Kidney epithelial cell (primary cell): ENCODE data around the gene PLEKHA5. TPM values are rescaled to one million over a fixed set of nuclear protein-coding genes. Genes with fewer than 3 reads are reported as not detected.
A peak's percentile ranks its signal among the peaks of the same experiment; 100 is the strongest.

Experiments
- DNase-seq: peaks from one replicate; pipeline ENCODE4 v3.0.0-alpha.2; 2010; ENCODE audit warnings: low read depth
- H3K27me3 ChIP-seq: 2 replicates; pipeline ENCODE4 v1.6.0; 2011; ENCODE audit warnings: low read length; ENCODE audit not compliant: control insufficient read depth, insufficient read depth
- H3K36me3 ChIP-seq: 2 replicates; pipeline ENCODE4 v1.5.1; 2011; ENCODE audit warnings: low read length; ENCODE audit not compliant: control insufficient read depth, insufficient read depth
- H3K4me3 ChIP-seq: 2 replicates; pipeline ENCODE4 v1.5.1; 2011; ENCODE audit warnings: low read depth, mild to moderate bottlenecking, control low read depth, low read length
- total RNA-seq: library from RNA; depleted of rRNA; stranded (reverse); fragments of >200 nt; gene quantifications from 2 replicates; pipeline ENCODE4 v1.2.3, GENCODE V29; 2015
- TF ChIP-seq, protein P1 (sequence below): IDR thresholded peaks from 2 replicates; pipeline ENCODE4 v1.5.1; 2011; ENCODE audit warnings: mild to moderate bottlenecking, moderate library complexity, low read length, control low read depth, inconsistent platforms; ENCODE audit not compliant: insufficient read depth, poor library complexity, severe bottlenecking

Gene PLEKHA5
- total RNA-seq, 1 donor from 2014 or later = 21.9 TPM

DNA sequence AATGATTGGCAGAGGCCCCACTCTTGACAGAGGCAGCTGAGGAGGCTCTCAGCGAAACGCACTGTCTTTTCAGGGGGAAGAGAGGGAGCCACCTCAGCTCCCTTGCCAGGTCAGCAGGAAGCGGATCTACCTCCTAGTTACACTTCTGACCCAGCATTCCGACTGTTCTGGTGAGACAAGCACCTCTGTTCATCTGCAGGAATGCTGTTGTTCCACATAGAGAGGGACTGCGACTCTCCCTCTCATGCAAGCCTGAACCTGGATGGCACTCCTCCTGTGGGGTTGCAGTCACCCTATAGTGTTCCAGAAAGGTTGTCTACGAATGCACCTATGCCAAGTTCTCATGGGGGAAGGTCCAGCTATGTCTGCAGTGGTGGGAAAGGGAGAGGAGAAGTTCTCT is 272.7 kb downstream of the PLEKHA5 start:
- no peak overlapping the region for H3K4me3 ChIP-seq
- no peaks in the 10 kb centered on the region for H3K36me3 ChIP-seq
- TF ChIP-seq, protein P1, sequence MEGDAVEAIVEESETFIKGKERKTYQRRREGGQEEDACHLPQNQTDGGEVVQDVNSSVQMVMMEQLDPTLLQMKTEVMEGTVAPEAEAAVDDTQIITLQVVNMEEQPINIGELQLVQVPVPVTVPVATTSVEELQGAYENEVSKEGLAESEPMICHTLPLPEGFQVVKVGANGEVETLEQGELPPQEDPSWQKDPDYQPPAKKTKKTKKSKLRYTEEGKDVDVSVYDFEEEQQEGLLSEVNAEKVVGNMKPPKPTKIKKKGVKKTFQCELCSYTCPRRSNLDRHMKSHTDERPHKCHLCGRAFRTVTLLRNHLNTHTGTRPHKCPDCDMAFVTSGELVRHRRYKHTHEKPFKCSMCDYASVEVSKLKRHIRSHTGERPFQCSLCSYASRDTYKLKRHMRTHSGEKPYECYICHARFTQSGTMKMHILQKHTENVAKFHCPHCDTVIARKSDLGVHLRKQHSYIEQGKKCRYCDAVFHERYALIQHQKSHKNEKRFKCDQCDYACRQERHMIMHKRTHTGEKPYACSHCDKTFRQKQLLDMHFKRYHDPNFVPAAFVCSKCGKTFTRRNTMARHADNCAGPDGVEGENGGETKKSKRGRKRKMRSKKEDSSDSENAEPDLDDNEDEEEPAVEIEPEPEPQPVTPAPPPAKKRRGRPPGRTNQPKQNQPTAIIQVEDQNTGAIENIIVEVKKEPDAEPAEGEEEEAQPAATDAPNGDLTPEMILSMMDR = no peak
- no peaks in the 10 kb centered on the region for H3K27me3 ChIP-seq
- DNase-seq = no peak

DNA sequence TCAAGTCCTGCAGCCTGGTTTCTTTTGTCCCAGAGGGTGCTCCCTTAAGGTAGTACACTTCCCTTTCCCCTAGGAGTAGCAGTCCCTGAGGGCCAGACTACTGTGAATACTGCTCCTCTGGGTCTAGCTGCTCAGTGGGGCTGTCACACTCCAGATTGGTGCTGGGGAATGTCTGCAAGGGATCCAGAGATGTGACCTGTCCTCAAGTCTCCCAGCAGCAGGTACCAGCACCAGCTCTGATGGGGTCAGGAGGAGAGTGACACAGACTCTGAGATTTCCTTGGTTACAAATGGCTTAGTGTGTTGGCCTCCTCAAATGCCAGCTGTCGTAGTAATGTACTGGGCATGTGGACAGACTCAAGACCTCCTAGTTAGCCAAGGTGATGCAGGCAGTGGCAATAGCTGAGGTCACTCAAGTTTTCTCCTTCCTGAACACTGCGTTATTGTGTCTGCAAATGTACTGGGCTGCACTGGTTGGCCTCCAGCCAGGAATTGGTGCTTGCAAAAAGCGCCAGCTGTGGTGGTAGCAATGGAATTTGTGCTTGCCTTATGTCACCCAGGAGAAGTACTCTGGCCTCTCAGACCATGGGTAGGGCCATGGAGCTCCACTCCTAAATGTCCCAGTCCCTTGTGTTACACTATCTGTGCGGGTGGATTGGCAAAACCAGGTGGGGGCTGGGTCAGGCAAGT is 273.4 kb downstream of the PLEKHA5 start:
- no peak overlapping the region for H3K4me3 ChIP-seq
- TF ChIP-seq, protein P1 = no peak
- H3K36me3 ChIP-seq = no peaks in the 10 kb centered on the region
- H3K27me3 ChIP-seq = no peaks in the 10 kb centered on the region
- DNase-seq = peak; percentile 21

DNA sequence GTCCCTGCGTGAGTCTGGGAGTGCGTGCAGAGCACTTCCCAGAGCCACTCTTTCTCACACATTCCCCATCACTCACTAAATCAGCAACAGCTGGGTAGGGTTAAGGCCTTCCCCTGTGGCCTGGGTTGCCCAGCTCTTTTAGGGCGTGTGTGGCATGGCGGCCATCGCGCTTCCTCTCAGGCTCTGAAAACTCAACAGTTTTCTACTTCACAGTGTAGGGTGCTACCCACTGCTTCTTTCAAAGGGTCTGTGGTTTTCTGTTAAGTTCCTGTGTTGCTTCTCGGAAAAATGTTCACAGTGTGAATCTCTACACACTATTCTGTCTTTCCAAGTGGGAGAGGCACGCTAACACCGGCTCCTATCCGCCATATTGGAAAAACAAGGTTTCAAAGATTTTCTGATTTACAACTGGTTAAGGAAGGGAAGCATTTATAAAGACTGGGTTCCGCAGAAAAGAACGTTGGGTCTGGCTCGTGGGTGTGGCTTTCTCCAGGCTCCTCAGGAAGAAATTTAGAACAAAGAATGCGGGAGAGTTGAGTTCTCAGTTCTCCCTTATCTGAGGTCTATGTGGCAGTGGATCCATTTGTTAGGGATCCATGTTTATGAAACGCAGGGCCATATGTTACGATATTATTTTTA is 274.8 kb downstream of the PLEKHA5 start:
- no peaks in the 10 kb centered on the region for H3K36me3 ChIP-seq
- TF ChIP-seq, protein P1 = no peak
- no peaks in the 10 kb centered on the region for H3K27me3 ChIP-seq
- no peak for DNase-seq
- H3K4me3 ChIP-seq = no peak overlapping the region

DNA sequence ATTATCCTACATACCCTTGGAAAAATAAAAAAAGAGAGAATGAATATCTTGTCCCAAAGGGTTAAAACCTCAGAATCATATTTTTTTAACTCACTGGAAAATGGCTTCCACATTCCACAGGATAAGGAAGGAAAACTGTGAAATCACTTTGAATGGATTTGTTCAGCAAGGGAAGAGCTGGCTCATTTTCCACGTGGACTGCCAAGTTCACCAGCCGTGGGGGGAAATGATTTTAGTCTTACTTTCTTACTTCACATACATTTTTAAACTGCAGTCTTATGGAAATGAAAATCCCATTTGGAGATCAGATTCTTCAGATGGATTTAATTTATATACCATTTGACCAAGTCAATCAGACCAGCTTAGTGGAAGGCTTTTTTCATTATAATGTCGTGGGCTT is 279.8 kb downstream of the PLEKHA5 start:
- TF ChIP-seq, protein P1 = no peak
- no peak for DNase-seq

DNA sequence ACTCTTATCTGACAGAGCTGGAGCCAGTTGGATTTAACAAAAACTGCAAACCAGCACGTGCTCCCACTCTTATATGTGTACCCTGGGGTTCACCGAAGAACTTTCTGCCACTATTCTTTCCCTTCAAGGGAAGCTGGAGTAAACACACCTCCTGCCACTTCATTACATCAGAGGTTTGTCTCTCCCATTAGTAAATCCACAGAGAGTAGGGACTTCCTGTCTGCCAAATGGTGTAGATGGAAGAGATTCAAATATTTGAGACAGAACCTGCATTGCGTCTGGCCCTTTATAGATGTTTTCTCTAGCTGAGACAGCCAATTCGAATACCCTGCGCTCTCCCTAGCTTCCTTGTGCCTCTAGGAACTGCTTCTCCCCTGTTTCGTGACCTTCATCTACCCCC is 280.7 kb downstream of the PLEKHA5 start:
- no peak overlapping the region for H3K4me3 ChIP-seq
- no peak for DNase-seq
- no peaks in the 10 kb centered on the region for H3K36me3 ChIP-seq
- TF ChIP-seq, protein P1 = no peak
- no peaks in the 10 kb centered on the region for H3K27me3 ChIP-seq

More for the DNA sequence above, 279.8 kb downstream of the PLEKHA5 start:
- no peaks in the 10 kb centered on the region for H3K27me3 ChIP-seq
- H3K36me3 ChIP-seq = no peaks in the 10 kb centered on the region
- H3K4me3 ChIP-seq = no peak overlapping the region
